ENCODE measurements around the gene COL25A1.
"Not testable (repeated sequence)": the region's sequence is repeated elsewhere in the genome, so short reads cannot be mapped to it uniquely, and the experiment has no call there.

The COL25A1 gene

GRCh38 chr4:109041463-109042360, 260.7 kb downstream of the COL25A1 start:
- no peak for DNase-seq

- DNase-seq, result no peak
These were observed 262.0 kb downstream of the COL25A1 start for GRCh38 chr4:109040441-109040840.

- no peak for DNase-seq
These were observed 265.4 kb downstream of the COL25A1 start for GRCh38 chr4:109037026-109037425.

- no peak for DNase-seq
These were observed 268.5 kb downstream of the COL25A1 start for GRCh38 chr4:109033993-109034392.

GRCh38 chr4:109032671-109033070, 269.8 kb downstream of the COL25A1 start:
- no peak for DNase-seq

- no peak for DNase-seq
These were observed 272.5 kb downstream of the COL25A1 start for GRCh38 chr4:109029987-109030386.

- DNase-seq, result no peak
These were observed 275.4 kb downstream of the COL25A1 start for GRCh38 chr4:109027016-109027500.

GRCh38 chr4:109026588-109026987, 275.9 kb downstream of the COL25A1 start:
- no peak for DNase-seq

GRCh38 chr4:109025471-109026076, 276.9 kb downstream of the COL25A1 start:
- DNase-seq, result no peak

- no peak for DNase-seq
These were observed 279.5 kb downstream of the COL25A1 start for GRCh38 chr4:109022961-109023360.

GRCh38 chr4:109021630-109022029, 280.8 kb downstream of the COL25A1 start:
- not testable (repeated sequence) for DNase-seq

- DNase-seq, result no peak
These were observed 281.6 kb downstream of the COL25A1 start for GRCh38 chr4:109020861-109021260.

GRCh38 chr4:109016200-109016599, 286.3 kb downstream of the COL25A1 start:
- DNase-seq, result no peak

GRCh38 chr4:109015413-109015810, 287.0 kb downstream of the COL25A1 start:
- DNase-seq, result no peak

- DNase-seq, result no peak
These were observed 287.7 kb downstream of the COL25A1 start for GRCh38 chr4:109014593-109015412.

GRCh38 chr4:109012286-109012880, 290.1 kb downstream of the COL25A1 start:
- no peak for DNase-seq

- DNase-seq, result no peak
These were observed 291.0 kb downstream of the COL25A1 start for GRCh38 chr4:109011241-109012026.

GRCh38 chr4:109010521-109010920, 291.9 kb downstream of the COL25A1 start:
- DNase-seq, result no peak

- no peak for DNase-seq
These were observed 292.5 kb downstream of the COL25A1 start for GRCh38 chr4:109009909-109010308.

- no peak for DNase-seq
These were observed 294.5 kb downstream of the COL25A1 start for GRCh38 chr4:109007976-109008375.

- no peak for DNase-seq
These were observed 296.9 kb downstream of the COL25A1 start for GRCh38 chr4:109005523-109005922.

- no peak for DNase-seq
These were observed 298.0 kb downstream of the COL25A1 start for GRCh38 chr4:109004418-109004817.
